NCI-H748 (cell line): Measurements from ENCODE around the gene CHSY1.
"Not testable (repeated sequence)": the region's sequence is repeated elsewhere in the genome, so short reads cannot be mapped to it uniquely, and the experiment has no call there.

Experiments
- DNase-seq: peaks from one replicate; lab custom pipeline; 2025; ENCODE audit not compliant: unreplicated experiment; lab: John Stamatoyannopoulos, UW

The CHSY1 gene

DNA sequence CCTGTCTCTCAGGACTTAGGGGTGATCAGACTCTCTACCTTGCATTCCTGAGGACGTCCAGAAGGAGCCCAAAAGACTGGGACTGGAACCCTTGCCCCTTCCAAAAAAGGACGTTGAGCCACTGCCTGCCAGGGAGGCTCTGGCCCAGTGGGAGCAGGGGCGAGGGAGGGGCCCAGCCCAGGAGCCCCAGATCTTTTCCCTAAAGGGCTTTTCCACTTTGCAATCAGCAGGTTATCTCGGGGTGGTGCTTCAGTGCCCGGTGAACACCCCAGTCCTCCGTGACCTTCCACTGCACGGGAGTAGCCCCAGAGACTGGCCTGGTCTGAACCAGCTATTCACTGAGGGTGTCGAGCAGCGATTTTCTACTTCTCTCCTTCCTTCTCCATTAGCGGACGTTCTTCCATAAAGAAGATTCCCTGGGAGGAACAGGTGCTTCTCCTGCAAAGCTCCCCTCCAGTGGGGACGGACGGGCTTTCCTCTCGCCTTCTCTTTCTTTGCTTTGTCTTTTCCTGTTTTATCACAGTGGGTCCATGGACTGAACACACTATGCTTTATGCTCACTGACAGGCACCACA is 113.7 kb downstream of the CHSY1 start:
- DNase-seq = no peak

DNA sequence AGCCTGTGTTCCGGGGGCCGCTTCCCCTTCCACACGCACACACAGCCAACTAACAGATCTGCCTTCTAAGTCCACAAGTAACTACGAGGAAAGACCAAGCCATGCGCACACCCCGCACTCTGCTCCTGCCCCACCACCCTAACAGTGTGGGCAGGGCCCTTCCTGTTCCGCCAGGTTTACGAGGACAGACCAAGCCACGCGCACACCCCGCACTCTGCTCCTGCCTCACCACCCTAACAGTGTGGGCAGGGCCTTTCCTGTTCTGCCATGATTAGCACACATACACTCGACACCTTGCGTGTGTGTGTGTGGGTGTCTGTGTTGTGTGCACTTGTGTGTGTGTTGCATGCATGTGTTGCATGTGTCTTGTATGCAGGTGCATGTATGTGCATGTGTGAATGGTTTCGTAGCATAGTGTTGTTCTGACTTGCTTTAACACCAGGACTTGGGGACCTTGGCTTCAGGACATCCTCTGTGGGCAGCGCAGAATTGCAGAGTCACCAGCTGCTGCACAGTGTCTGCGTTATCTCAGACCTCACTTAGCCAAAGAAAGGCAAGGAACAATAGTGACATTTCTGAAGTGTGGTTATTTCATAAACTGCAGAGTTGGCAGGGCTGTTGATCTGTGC is 114.4 kb downstream of the CHSY1 start:
- DNase-seq = no peak

DNA sequence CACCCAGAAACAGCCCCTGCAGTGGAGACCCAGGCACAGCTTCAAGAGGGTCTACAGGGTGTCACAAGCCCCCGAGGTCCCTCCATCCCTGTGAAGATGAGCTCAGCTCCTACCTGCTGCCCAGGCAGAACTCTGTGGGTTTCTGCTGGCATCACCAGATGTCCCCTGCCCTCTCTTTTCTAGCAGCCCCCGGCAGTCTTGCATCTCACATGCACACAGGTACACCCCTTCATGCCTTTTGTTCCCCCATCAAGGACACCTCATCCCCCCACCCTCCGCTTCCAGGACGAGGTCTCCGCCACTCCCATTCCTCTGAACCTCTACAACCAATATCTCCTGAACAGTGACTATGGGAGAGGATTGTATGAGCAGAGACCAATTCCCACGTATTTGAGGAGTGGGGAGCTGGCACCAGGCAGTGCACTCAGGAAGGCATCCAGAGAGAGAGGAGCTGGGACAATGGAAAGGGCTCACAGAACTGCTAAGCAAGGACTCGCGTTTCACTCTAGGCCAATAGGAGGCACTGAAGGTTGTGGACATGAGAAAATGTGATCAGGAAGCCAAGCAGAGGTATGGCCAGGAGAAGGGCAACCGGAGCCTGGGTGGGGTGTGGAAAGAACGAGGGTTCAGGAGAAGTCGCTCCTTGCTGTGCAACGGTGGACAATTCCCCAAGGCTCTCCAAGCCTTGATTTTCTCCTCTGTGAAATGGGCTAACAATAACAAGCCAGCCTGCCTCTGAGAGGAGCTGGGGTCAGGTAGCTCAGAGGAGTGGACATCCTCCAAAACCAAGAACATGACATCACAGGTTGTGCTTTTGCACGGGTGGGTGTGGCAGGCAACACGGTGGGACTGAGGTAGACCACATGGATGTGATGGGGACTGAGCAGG is 115.2 kb downstream of the CHSY1 start:
- no peak for DNase-seq

DNA sequence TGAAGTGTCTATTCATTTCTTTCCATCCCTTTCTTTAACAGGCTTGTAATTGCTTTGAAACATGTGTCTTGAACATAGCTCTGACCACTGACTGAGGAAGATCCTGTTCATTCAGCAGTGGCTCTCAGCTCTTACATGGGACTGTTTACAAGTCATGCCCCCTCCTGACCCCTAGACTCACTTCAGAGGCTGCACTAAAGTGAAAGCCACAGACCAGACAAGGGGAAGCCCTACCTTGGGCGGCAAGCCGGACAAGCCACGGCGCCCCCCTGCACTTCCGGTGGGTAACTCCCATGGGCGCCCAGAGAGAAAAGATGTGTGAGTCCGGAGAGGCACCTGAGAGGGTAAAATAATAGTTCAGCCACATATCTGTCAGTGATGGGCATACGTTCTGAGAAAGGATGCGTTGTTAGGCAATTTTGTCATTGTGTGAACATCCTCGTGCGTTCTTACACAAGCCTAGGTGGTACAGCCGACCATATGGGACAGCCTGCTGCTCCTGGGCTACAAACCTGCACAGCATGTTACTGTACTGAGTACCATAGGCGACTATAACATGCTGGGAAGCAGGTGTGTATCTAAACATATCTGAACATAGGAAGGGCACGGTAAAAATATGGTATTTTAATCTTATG is 116.2 kb downstream of the CHSY1 start:
- no peak for DNase-seq

DNA sequence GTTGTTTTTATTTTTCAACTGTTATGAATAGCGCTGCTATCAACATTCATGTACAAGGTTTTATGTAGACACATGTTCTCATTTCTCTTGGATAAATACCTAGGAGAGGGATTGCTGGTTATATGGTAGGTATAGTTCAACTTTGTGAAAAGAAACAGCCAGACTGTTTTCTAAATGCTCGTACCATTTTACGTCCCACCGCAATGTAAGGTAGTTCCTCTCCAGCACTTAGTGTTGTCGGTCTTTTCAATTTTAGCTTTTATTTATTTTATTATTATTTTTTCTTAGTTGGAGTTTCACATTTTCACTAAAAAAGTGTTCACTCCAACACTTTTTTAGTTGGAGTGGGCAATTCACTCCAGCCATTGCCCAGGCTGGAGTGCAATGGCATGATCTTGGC is 117.1 kb downstream of the CHSY1 start:
- DNase-seq = no peak

DNA sequence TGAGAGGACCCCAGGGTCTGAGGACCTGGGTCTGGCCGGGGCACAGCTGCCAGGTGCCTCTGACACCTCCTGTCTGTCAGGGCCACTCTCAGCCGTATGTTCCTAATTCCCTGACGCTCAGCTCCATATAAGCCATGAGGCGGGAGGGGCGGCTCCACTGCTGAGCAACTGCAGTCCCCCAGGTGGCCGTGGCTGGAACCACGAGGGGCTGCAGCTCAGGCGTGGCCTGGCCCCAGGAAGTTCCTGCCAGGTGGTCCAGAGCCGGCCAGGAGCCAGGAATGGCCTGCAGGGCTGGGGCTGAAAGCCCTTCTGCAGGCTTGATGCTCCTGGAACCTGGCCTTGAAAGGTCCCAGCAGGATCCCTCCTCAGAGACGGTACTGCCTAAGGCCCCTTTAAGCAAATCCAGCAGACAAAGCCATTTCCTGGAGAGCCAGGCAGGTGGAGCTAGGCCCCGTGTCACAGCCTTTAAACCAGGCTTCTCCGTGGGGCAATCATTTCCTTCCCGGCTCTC is 118.0 kb downstream of the CHSY1 start:
- no peak for DNase-seq

DNA sequence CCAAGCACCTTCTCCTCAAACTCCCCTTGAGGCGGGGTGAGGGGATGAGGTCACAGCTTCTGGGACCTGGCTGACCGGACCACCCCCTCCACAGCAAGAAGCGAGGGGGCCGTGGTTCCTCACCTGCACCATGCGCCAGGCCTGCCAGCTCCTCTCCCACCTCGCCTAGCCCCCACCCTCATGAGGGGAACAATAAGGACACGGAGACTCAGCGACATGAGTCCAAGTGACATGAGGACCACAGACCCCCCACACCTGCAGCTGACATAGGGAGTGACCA is 118.7 kb downstream of the CHSY1 start:
- DNase-seq = no peak

DNA sequence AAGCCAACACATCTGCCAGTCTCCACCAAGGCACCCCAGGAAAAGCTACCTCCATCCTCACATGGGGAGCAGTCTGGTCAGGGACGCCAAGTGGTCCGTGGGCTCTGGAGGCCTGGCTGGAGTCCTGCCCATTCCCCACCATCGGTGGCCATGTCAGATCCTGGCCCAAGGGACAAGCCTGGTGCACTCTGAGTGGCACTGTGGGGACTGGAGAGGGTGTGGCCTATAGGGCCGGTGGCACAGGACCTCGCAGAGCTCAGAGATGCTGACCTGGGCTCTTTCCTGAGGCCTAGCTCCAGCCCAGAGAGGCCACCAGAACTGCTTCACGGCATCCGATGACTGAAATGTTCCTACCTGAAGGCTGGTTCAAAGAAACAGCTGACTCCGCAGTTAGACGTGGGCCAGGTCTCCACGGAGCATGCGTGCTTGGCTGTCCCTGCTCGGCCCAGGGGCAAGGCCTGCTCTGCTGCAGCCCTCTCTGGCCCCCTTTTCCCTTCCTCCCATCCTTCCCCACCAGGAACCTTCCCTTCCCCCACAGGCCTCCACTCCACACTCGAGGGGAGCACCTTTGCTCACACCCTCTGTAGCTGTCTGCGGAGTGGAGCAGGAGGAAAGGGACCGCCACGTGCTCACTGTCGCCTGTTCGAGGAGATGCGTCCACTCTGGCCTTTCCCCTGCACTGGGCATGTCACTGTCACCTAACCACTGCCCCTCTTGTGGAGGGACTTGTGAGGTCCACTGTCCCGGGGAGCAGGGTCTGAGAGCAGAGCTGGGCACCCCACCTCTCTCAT is 119.3 kb downstream of the CHSY1 start:
- DNase-seq = no peak

DNA sequence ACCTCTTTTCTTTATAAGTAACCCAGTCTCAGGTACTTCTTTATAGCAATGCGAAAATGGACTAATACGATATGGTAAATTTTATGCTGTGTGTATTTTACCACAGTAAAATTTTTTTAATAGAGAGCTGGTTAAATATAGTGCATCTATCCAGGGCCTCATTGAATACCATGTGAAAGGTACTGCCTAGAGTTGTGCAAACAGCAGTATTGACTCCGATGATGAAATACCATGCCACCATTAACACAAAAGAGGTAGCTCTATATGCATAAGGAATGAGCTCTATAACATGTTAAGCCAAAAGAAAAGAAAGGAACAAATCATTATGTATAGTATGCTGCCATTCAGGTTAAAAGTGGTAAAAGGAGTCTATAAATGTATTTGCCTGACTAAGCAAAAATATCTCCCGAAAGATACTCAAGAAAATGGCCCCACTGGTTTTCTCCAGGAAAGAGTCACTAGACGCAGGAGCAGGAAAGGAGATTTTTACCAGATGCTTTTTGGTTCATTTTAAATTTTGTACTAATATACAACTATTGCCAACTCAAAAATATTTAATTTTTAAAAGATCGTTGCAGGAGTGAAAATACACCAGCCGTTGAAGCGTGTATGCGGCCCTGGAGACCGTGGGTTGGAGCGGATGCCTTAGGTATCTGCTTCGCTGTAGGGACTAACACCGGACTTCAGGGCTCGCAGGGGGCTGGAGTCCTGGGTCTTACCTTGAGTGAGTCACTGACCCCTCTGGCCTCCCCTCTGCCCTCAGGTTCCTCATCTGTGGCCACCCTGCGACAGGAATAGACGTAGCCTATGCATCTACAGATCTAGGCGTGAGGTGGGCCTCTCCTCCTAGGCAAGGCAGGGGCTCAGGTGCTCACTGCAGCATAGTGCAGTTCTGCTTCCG is 120.1 kb downstream of the CHSY1 start:
- no peak for DNase-seq

DNA sequence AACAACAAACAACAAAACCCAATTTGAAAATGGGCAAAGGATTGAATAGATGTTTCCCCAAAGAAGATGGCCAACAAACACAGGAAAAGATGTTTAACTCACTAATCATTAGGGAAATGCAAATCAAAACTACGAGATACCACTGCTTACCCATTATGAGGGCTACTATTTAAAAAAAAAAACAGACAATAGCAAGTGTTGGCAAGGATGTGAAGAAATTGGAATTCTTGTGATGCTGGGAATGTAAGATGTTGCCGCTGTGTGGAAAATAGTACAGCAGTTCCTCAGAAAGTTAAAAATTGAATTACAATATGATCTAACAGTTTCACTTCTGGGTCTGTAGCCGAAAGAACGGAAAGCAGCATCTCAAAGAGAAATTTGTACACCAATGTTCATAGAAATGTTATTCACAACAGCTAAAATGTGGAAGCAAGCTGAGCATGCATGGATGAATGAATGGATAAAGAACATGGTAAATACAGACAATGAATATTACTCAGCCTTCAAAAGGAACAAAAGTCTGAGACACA is 121.9 kb downstream of the CHSY1 start:
- DNase-seq = no peak

DNA sequence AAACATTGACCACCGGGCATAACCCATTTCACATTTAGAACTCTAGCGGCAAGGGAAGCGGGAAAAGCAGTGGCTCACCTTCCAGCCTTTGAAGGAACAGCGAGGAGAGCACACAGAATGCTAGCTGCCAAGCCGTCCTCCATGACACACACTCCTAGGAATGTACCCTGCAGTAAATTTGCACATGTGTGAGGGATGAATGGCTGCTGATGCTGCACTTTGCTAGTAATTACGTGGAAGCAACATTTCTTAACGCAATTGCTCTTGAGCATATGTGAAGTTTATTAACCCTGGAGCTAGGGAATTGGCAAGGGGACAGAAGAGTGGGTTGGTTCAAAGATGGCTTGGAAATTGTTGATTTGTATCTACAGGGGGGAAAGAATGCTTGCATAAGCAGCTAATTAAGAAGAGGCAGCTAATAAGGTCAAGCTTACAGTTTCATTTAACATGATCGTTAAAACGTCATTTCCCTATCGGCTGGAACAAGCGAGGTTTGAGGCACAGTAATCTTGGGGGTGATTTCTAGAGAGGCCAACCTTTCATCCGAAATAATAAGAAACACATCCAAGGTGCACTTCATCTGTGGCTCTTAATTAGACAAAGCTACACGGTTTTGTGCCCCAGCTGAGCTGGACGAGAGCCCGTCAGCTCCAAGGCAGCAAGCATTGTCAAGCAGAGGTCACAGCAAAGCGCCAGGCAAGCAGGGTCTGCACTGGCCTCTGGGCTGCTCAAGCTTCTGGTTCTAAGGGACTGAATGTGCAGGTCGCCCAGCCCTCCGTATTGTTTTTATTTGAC is 123.4 kb downstream of the CHSY1 start:
- DNase-seq = no peak

DNA sequence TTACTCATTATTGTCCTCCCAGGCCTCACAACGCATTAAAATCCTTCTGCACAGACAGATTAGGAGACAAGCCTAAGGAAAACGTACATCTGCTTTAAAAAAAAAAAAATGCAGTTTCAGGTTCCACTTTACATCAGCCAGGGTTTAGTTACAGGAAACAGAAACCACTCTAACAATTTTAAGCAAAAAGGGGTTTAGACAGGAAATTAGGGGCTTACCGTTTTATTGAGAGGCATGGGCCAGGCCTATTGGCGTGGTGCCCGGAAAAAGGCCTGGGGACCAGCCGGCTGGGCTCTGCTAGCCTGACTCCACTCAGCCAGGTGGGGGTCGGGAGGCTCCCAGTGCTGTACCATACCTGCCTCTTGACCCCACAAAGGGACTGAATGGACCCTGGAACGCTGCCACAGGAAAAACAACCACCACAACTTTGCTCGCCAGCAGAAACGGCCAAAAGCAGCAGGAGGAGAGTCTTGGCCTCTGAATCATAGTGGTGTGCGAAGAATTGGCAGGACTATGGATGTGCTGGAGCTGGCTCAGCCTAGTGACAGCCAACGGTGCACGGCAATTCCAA is 124.3 kb downstream of the CHSY1 start:
- peak; percentile 94 for DNase-seq

DNA sequence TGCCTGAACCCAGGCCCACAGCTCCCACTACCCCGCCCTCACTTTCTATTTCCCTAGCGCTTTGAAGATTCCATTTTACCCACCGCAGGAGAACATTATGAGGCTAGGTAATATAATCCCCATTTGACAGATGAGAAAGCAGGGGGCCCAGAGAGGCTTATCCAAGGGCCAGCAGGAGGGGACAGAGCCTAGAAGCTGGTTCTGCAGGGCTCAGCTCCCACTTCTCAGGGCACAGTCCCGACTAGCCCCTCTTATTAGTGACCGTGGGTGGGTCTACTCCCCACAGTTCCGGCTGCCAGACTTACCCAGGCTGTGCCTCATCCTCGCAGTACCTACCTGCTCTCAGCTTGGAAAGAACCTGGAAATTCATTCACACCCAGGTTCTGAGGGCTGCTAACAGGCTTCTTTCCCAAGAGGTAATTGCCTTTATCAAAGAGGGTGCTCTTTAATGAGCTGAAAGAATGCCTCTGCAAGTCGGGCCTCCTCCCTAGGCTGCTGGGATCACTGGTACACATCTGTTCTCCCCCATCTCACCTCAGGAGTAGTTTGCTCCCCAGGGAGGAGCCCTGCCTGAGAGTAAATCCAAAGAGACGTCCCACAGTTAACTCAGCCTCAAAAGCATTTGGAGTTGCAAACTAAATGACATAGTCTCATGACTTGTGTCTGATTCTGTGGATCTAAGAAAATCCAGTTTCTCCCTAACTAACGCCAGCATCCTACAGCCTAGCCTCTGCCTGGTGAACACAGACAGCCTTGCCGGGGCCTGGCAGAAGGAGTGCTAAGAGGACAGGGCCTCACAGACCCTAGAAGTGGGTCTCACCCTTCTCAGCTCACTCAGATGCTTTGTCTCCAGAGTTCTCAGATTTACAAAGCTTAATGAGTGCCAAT is 125.0 kb downstream of the CHSY1 start:
- DNase-seq = peak; percentile 31

DNA sequence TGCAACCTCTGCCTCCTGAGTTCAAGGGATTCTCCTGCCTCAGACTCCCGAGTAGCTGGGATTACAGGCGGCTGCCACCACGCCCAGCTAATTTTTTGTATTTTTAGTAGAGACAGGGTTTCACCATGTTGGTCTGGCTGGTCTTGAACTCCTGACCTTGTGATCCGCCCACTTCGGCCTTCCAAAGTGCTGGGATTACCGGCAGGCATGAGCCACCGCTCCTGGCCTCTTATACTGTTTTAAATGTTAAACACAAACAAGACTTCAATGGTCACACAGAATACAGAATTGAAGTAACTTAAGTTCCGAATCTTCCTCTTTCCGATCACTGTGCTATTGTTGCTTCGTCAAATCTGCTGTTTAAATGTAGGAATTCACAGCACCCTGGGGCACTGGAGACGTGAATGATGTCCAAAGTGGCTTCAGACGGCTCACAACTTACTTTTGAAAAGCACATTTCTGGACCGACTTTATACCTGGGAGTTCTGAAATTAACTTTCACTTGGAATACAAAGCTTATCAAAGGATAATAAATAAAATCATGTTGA is 125.9 kb downstream of the CHSY1 start:
- DNase-seq = not testable (repeated sequence)
